GM12878 (cell line): ENCODE data around the gene ZNF134. TPM values are rescaled to one million over a fixed set of nuclear protein-coding genes. Genes with fewer than 3 reads are reported as not detected.

Source experiments
- ATAC-seq: fragments of 200-7000 bp; cut with Tn5 transposase; 3 replicates; pipeline ENCODE4 v1.9.1; 2020; ENCODE audit warnings: mild to moderate bottlenecking, moderate library complexity
- BruUV-seq: library from RNA; stranded (reverse); fragments of 400-500 nt; replicated peaks from 2 replicates; lab custom pipeline; 2021; lab: Mats Ljungman, UMichigan
- CTCF ChIA-PET: fragments of 300-600 bp; sonication (Branson Sonifier 250); formaldehyde crosslinking; extraction: SDS; loops from one replicate; lab custom pipeline; 2021; ENCODE audit warnings: inconsistent platforms; lab: Yijun Ruan, JAX
- POLR2A ChIA-PET: fragments of 350-600 bp; formaldehyde crosslinking; extraction: SDS; loops from one replicate; lab custom pipeline; 2021; ENCODE audit warnings: inconsistent platforms; lab: Charles Lee
- RAD21 ChIA-PET: fragments of 300-600 bp; sonication (Branson Sonifier 250); formaldehyde crosslinking; loops from one replicate; lab custom pipeline; 2023; ENCODE audit warnings: antibody characterized with exemption; ENCODE audit not compliant: unreplicated experiment; lab: Charles Lee
- SMC1A ChIA-PET: fragments of 300-600 bp; sonication (Branson Sonifier 250); formaldehyde crosslinking; loops from one replicate; lab custom pipeline; 2023; ENCODE audit not compliant: unreplicated experiment, uncharacterized antibody; lab: Charles Lee
- DNase-seq: peaks from one replicate; pipeline ENCODE4 v3.0.0-alpha.2; 2011; ENCODE audit warnings: low read depth, low spot score
- FAIRE-seq: peaks from 3 replicates; lab custom pipeline; 2011; peaks lifted over from hg19 to GRCh38; lab: Jason Lieb, UNC
- H2AFZ ChIP-seq: 2 replicates; pipeline ENCODE4 v1.6.0; 2011; ENCODE audit warnings: low read depth, low read length, control low read depth; ENCODE audit not compliant: control insufficient read depth
- H3K27ac ChIP-seq: 2 replicates; pipeline ENCODE4 v1.5.1; 2011; ENCODE audit warnings: control low read depth; ENCODE audit not compliant: control insufficient read depth, insufficient read depth
- H3K27me3 ChIP-seq, 2 experiments: replicated peaks in 1 of 2; 2 replicates each; pipeline versions ENCODE4 v1.6.0 to v1.6.1; 2011; ENCODE audit warnings: low read length in 1 of 2; ENCODE audit not compliant: control insufficient read depth in 2 of 2, insufficient read depth in 2 of 2
- H3K36me3 ChIP-seq, 2 experiments: 2 replicates each; pipeline ENCODE4 v1.5.1; 2011; ENCODE audit warnings: low read length in 1 of 2; ENCODE audit not compliant: control insufficient read depth in 2 of 2, insufficient read depth in 2 of 2
- H3K4me1 ChIP-seq: 2 replicates; pipeline ENCODE4 v1.6.1; 2011; ENCODE audit warnings: mild to moderate bottlenecking, low read length, moderate library complexity, mixed read lengths; ENCODE audit not compliant: control insufficient read depth, insufficient read depth
- H3K4me2 ChIP-seq: 2 replicates; pipeline ENCODE4 v1.6.0; 2011; ENCODE audit warnings: control low read depth; ENCODE audit not compliant: control insufficient read depth, insufficient read depth
- H3K4me3 ChIP-seq: fragments of 200-600 bp; sonication (generic); 2 replicates; pipeline ENCODE4 v1.5.1; 2016
- H3K79me2 ChIP-seq: 2 replicates; pipeline ENCODE4 v1.6.0; 2011; ENCODE audit warnings: low read length; ENCODE audit not compliant: control insufficient read depth, insufficient read depth
- H3K9ac ChIP-seq: 2 replicates; pipeline ENCODE4 v1.8.0; 2011; ENCODE audit warnings: low read length, control low read depth, mixed read lengths; ENCODE audit not compliant: control insufficient read depth, insufficient read depth
- H3K9me3 ChIP-seq: replicated peaks from 3 replicates; pipeline ENCODE4 v1.5.1; 2011; ENCODE audit warnings: mild to moderate bottlenecking, low read length; ENCODE audit not compliant: control insufficient read depth, insufficient read depth
- H4K20me1 ChIP-seq: 2 replicates; pipeline ENCODE4 v1.6.0; 2011; ENCODE audit not compliant: control insufficient read depth, insufficient read depth
- ASH2L ChIP-seq: fragments of 300-600, 200-600 bp; sonication (generic); IDR thresholded peaks from 2 replicates; pipeline ENCODE4 v1.6.1; 2017; ENCODE audit warnings: low read depth, mild to moderate bottlenecking, borderline replicate concordance
- ATF2 ChIP-seq: IDR thresholded peaks from 2 replicates; pipeline ENCODE4 v1.6.1; 2012; ENCODE audit warnings: low read length, inconsistent platforms
- CEBPB ChIP-seq, 2 experiments: fragments of 150-350 bp in 1 of 2; IDR thresholded peaks; 2 replicates each; pipeline ENCODE4 v1.6.1; 2012 to 2014; ENCODE audit warnings: low read depth in 2 of 2, low read length in 2 of 2, borderline replicate concordance in 1 of 2, inconsistent platforms in 1 of 2
- CUX1 ChIP-seq: IDR thresholded peaks from 2 replicates; pipeline ENCODE4 v1.6.1; 2012; ENCODE audit warnings: improper control_type of control experiment, low read depth, low read length; ENCODE audit not compliant: insufficient replicate concordance
- E4F1 ChIP-seq: fragments of 450-650 bp; IDR thresholded peaks from 2 replicates; pipeline ENCODE4 v1.6.1; 2018; ENCODE audit warnings: borderline replicate concordance, mild to moderate bottlenecking; ENCODE audit not compliant: partially characterized antibody
- FOS ChIP-seq: IDR thresholded peaks from 3 replicates; pipeline ENCODE4 v1.6.1; 2011; ENCODE audit warnings: borderline replicate concordance; ENCODE audit not compliant: insufficient read length; ENCODE audit errors: extremely low read depth
- MEF2B ChIP-seq: fragments of 450-650 bp; IDR thresholded peaks from 2 replicates; pipeline ENCODE4 v1.6.1; 2018; ENCODE audit warnings: mild to moderate bottlenecking, moderate library complexity; ENCODE audit not compliant: partially characterized antibody, poor library complexity, severe bottlenecking
- NR2C1 ChIP-seq: fragments of 450-650 bp; IDR thresholded peaks from 2 replicates; pipeline ENCODE4 v1.6.1; 2017; ENCODE audit warnings: antibody characterized with exemption, mild to moderate bottlenecking, moderate library complexity
- RCOR1 ChIP-seq: conservative IDR thresholded peaks from 2 replicates; pipeline ENCODE4 v1.6.1; 2012; ENCODE audit warnings: low read depth, low read length, improper control_type of control experiment
- STAT3 ChIP-seq: IDR thresholded peaks from 2 replicates; pipeline ENCODE4 v1.6.1; 2011; ENCODE audit warnings: low read depth, low read length, improper control_type of control experiment
- ZNF687 ChIP-seq: fragments of 450-650 bp; IDR thresholded peaks from 2 replicates; pipeline ENCODE4 v1.6.1; 2017; ENCODE audit warnings: mild to moderate bottlenecking, moderate library complexity
- WGBS: methylation state at CpG from one replicate; pipeline ENCODE4 v1.1.6; 2016; ENCODE audit warnings: low lambda C conversion rate; ENCODE audit not compliant: insufficient replicate concordance, insufficient coverage; ENCODE audit errors: missing lambda C conversion rate; 5-methylcytosine and 5-hydroxymethylcytosine counted together
- in situ Hi-C: fragments of 300-500 bp; cut with MboI; formaldehyde crosslinking; loops from 9 replicates; pipeline ENCODE4 v1.14.3; 2018; ENCODE audit warnings: mixed read lengths
- intact Hi-C: fragments of 100-400 bp; cut with micrococcal nuclease; formaldehyde crosslinking; loops from one replicate; pipeline ENCODE4 v1.14.2; 2022; ENCODE audit not compliant: unreplicated experiment
- polyA plus RNA-seq, 11 experiments: library from polyadenylated mRNA; depleted of rRNA in 4 of 11; unstranded in 6 of 11; stranded (reverse) in 5 of 11; fragments of >200 nt; fragmentation: Nextera tagmentation in 4 of 11; fragmentation: Illumina TruSeq in 1 of 11; extraction: Ambion mirVana in 4 of 11; extraction: Trizol in 1 of 11; gene quantifications; 1 replicate in 1 of 11; 2 replicates in 10 of 11; pipeline versions ENCODE4 v1.2.1 to v1.2.3, GENCODE V29; 2011 to 2016; ENCODE audit warnings: inconsistent platforms in 2 of 11, missing spikeins in 2 of 11, low read depth in 1 of 11
- total RNA-seq, 4 experiments: library from RNA; depleted of rRNA in 3 of 4; stranded (reverse); fragments of >200 nt in 3 of 4; fragmentation: Illumina TruSeq in 1 of 4; extraction: Trizol in 1 of 4; gene quantifications; 2 replicates each; pipeline versions ENCODE4 v1.2.1 to v1.2.3, GENCODE V29; 2013 to 2021

ZNF134 gene
- total and polyA plus RNA-seq, 10 of the 15 experiments (the other 5 are each of a cell fraction or from before 2014, with no cell fraction given): 1.6 to 17.6 (median 9.7) TPM

- Histone ChIP-seq H3K9me3 (peaks cover 2% of the 10 kb centered on the region; the same call in 1 of the 3 replicates), H2AFZ (no peak overlapping the region), H3K4me1 (no peaks in the 10 kb centered on the region), H4K20me1 (no peaks in the 10 kb centered on the region), H3K4me2 (no peak overlapping the region), H3K4me3 (no peak overlapping the region), H3K36me3 (no peaks in the 10 kb centered on the region), H3K27me3 (no peaks in the 10 kb centered on the region), H3K79me2 (no peaks in the 10 kb centered on the region), H3K9ac (no peak overlapping the region), H3K27ac (no peak overlapping the region)
- FAIRE-seq: no peak
- in situ Hi-C loops (no loop called here), intact Hi-C loops (no loop called here)
- no TSS peak for BruUV-seq
- ChIA-PET CTCF (no interaction called here), SMC1A (no interaction called here), POLR2A (no interaction called here), RAD21 (no interaction called here)
- 45% methylated on average over 6 of the region's 6 CpGs for WGBS
- DNase-seq: no peak
- no peak for ATAC-seq
- no peak for TF ChIP-seq RCOR1
- no peak for TF ChIP-seq E4F1
- TF ChIP-seq ATF2: no peak
- no peak for TF ChIP-seq CEBPB (IDR thresholded peaks at IDR 0.05; ENCODE audit: borderline replicate concordance in 1 of 2, low read depth in 2 of 2, low read length in 2 of 2)
- no peak for TF ChIP-seq FOS
- TF ChIP-seq MEF2B: no peak
- TF ChIP-seq STAT3: no peak
- no peak for TF ChIP-seq NR2C1
- TF ChIP-seq ZNF687: no peak
- TF ChIP-seq CUX1: no peak
- no peak for TF ChIP-seq ASH2L
Observed at GRCh38 chr19:57651654-57651996, 37.6 kb downstream of the ZNF134 start.
